ENCODE data around the gene LRRC27. TPM values are rescaled to one million over a fixed set of nuclear protein-coding genes. Genes with fewer than 3 reads are reported as not detected.

The LRRC27 gene
- total and polyA plus RNA-seq, 2 donors (not counting 1 experiment from before 2014, with no cell fraction given): 4.1 to 11.7 TPM

DNA sequence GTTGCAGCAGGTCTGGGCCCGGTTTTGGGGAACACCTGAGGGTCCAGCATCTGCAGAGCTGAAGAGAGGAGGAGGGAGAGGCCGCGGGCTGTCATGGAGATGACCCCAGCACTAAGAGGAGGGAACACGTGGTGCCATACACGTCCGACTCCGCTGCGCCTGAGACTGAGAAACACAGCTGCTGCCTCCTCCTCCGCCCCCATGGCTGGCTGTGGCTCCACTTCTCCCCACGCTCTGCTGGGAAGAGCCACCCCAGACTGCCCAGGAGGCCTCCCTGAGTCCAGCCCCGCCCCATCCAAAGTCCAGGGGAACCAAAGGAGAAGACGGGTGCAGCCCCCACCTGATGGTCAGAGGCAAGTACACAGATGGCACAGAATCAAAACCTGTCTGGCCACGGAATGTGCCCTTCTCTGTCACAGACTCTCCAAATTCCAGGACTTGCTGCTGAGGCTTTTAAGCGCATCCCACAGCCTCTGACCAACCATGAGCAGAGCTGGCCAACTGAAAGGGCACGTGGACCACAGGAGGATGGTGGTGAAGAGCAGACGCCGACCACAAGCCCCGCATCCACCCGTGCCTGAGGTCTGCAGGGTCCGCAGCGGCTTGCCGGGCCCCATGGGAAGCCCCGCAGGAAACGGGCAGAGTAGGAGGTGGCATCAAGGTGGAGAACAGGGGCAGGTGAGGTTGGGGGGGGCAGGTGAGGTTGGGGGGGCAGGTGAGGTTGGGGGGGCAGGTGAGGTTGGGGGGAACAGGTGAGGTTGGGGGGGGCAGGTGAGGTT is 48.2 kb upstream of the LRRC27 start:
- no peak overlapping the region for H3K4me3 ChIP-seq (replicated peaks in 1 of 4; ENCODE audit: control extremely low read depth in 1 of 4, insufficient read depth in 1 of 4, low read depth in 3 of 4, low read length in 4 of 4)
- TF ChIP-seq CTCF (conservative IDR thresholded peaks at IDR 0.05 in 1 of 2, IDR thresholded peaks at IDR 0.05 in 1 of 2; ENCODE audit: low read depth in 1 of 2, low read length in 2 of 2) (no peak), EZH2 (IDR thresholded peaks at IDR 0.05; ENCODE audit: low read length, missing control alignments) (no peak)
- H3K9me3 ChIP-seq (ENCODE audit: control insufficient read depth, insufficient read depth, low read depth, low read length): no peaks in the 10 kb centered on the region
- H3K79me2 ChIP-seq (ENCODE audit: control insufficient read depth, insufficient read depth, low read length): no peaks in the 10 kb centered on the region
- DNase-seq (ENCODE audit: low read depth in 2 of 2): no peak
- H3K27me3 ChIP-seq (ENCODE audit: control insufficient read depth, insufficient read depth, low read length): peaks cover 8% of the 10 kb centered on the region
- H4K20me1 ChIP-seq (ENCODE audit: control insufficient read depth, extremely low read depth, insufficient read depth, low read length): no peaks in the 10 kb centered on the region
- H2AFZ ChIP-seq (ENCODE audit: low read length): no peak overlapping the region
- H3K36me3 ChIP-seq (ENCODE audit: control insufficient read depth, insufficient read depth, low read length): no peaks in the 10 kb centered on the region
- no peak overlapping the region for H3K9ac ChIP-seq (ENCODE audit: insufficient read depth, low read length)
- H3K27ac ChIP-seq (ENCODE audit: insufficient read depth, low read length): no peak overlapping the region
- H3K4me2 ChIP-seq (ENCODE audit: extremely low read depth, insufficient read depth, low read length): no peak overlapping the region
- H3K4me1 ChIP-seq (ENCODE audit: control insufficient read depth, extremely low read depth, insufficient read depth, low read length): no peaks in the 10 kb centered on the region

- TF ChIP-seq CTCF (conservative IDR thresholded peaks at IDR 0.05 in 1 of 2, IDR thresholded peaks at IDR 0.05 in 1 of 2; ENCODE audit: low read depth in 1 of 2, low read length in 2 of 2) (no peak), EZH2 (IDR thresholded peaks at IDR 0.05; ENCODE audit: low read length, missing control alignments) (no peak)
- Histone ChIP-seq H3K27me3 (ENCODE audit: control insufficient read depth, insufficient read depth, low read length) (no peaks in the 10 kb centered on the region), H3K79me2 (ENCODE audit: control insufficient read depth, insufficient read depth, low read length) (no peaks in the 10 kb centered on the region), H3K9ac (ENCODE audit: insufficient read depth, low read length) (no peak overlapping the region), H3K4me1 (ENCODE audit: control insufficient read depth, extremely low read depth, insufficient read depth, low read length) (no peaks in the 10 kb centered on the region), H3K4me3 (replicated peaks in 1 of 4; ENCODE audit: control extremely low read depth in 1 of 4, insufficient read depth in 1 of 4, low read depth in 3 of 4, low read length in 4 of 4) (no peak overlapping the region), H3K4me2 (ENCODE audit: extremely low read depth, insufficient read depth, low read length) (no peak overlapping the region), H3K27ac (ENCODE audit: insufficient read depth, low read length) (no peak overlapping the region), H3K36me3 (ENCODE audit: control insufficient read depth, insufficient read depth, low read length) (no peaks in the 10 kb centered on the region), H2AFZ (ENCODE audit: low read length) (no peak overlapping the region), H3K9me3 (ENCODE audit: control insufficient read depth, insufficient read depth, low read depth, low read length) (no peaks in the 10 kb centered on the region), H4K20me1 (ENCODE audit: control insufficient read depth, extremely low read depth, insufficient read depth, low read length) (no peaks in the 10 kb centered on the region)
- no peak for DNase-seq (ENCODE audit: low read depth in 2 of 2)
These were observed 42.6 kb upstream of the LRRC27 start for GRCh38 chr10:132289439-132289838.

DNA sequence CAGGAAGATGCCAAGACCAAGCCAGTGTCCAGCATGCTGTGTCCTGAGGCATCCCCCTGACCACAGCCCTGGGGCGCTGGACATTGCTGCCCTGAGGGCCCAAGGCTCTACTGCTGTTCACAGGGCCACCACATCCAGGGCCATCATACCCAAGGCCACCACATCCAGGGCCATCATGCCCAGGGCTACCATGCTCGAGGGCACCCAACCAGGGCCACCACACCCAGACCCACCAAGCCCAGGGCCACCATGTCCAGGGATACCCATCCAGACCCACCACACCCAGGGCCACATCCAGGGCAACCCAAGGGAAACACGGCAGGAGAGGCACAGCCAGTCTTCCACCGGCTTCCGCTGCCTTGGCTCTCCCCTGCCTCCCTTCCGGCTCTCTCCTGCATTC is 41.4 kb upstream of the LRRC27 start:
- Histone ChIP-seq H3K27ac (ENCODE audit: insufficient read depth, low read length) (no peak overlapping the region), H3K4me2 (ENCODE audit: extremely low read depth, insufficient read depth, low read length) (no peak overlapping the region), H3K27me3 (ENCODE audit: control insufficient read depth, insufficient read depth, low read length) (no peaks in the 10 kb centered on the region), H2AFZ (ENCODE audit: low read length) (no peak overlapping the region), H4K20me1 (ENCODE audit: control insufficient read depth, extremely low read depth, insufficient read depth, low read length) (no peaks in the 10 kb centered on the region), H3K9ac (ENCODE audit: insufficient read depth, low read length) (no peak overlapping the region), H3K9me3 (ENCODE audit: control insufficient read depth, insufficient read depth, low read depth, low read length) (no peaks in the 10 kb centered on the region), H3K4me1 (ENCODE audit: control insufficient read depth, extremely low read depth, insufficient read depth, low read length) (no peaks in the 10 kb centered on the region), H3K36me3 (ENCODE audit: control insufficient read depth, insufficient read depth, low read length) (no peaks in the 10 kb centered on the region), H3K4me3 (replicated peaks in 1 of 4; ENCODE audit: control extremely low read depth in 1 of 4, insufficient read depth in 1 of 4, low read depth in 3 of 4, low read length in 4 of 4) (no peak overlapping the region), H3K79me2 (ENCODE audit: control insufficient read depth, insufficient read depth, low read length) (no peaks in the 10 kb centered on the region)
- no peak for DNase-seq (ENCODE audit: low read depth in 2 of 2)
- TF ChIP-seq CTCF (conservative IDR thresholded peaks at IDR 0.05 in 1 of 2, IDR thresholded peaks at IDR 0.05 in 1 of 2; ENCODE audit: low read depth in 1 of 2, low read length in 2 of 2) (no peak), EZH2 (IDR thresholded peaks at IDR 0.05; ENCODE audit: low read length, missing control alignments) (no peak)
